Transverse colon (tissue), 3 donors: Measurements from ENCODE around the gene CYTH3.

Source experiments
- POLR2A ChIP-seq: fragments of 450-650 bp; IDR thresholded peaks from one replicate; pipeline ENCODE4 v1.6.1; 2016; ENCODE audit warnings: antibody characterized with exemption, mild to moderate bottlenecking, moderate library complexity
- TF ChIP-seq, protein P1 (sequence below), 5 experiments: fragments of 200-600 bp in 3 of 5; fragments of 450-650 bp in 2 of 5; sonication (generic) in 3 of 5; IDR thresholded peaks; 1 replicate in 2 of 5; 2 replicates in 3 of 5; pipeline ENCODE4 v1.5.1; 2016 to 2017; ENCODE audit warnings: antibody characterized with exemption in 5 of 5, inconsistent platforms in 3 of 5, mild to moderate bottlenecking in 2 of 5, moderate library complexity in 1 of 5

DNA sequence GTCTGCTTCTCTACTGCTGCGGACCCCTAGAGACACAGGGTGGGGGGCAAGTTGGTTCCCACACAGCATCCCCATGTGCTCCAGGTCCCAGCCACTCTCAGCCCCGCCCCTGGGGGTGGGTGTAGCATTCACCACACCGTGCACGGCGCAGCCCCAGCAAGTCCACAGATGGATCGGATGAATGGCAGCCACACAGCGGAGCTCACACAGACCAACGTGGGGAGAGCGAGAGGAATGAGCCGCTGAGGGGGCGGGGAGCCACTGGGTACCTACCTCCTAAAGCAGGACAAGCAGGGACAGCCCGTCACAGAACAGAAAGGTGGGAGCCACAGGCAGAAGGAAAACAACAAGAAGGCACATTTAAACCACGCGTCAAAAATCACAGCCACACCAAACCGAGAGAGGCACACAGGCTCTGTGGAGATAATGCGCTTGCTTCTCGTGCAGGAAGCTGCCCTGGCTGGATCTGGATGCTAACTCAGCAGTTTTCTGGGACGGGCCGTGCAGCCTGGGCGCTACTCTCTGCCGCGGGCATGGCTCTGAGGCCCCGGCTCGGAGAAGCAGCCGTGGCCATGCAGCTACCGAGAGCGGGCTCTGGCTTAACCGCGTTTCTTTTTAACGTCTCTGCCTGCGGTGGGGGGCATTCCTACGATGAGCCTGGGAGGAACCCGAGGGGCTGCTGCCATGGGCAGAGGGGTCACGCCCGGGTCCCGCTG lies 102.5 kb downstream of the CYTH3 start:
- TF ChIP-seq, protein P1, sequence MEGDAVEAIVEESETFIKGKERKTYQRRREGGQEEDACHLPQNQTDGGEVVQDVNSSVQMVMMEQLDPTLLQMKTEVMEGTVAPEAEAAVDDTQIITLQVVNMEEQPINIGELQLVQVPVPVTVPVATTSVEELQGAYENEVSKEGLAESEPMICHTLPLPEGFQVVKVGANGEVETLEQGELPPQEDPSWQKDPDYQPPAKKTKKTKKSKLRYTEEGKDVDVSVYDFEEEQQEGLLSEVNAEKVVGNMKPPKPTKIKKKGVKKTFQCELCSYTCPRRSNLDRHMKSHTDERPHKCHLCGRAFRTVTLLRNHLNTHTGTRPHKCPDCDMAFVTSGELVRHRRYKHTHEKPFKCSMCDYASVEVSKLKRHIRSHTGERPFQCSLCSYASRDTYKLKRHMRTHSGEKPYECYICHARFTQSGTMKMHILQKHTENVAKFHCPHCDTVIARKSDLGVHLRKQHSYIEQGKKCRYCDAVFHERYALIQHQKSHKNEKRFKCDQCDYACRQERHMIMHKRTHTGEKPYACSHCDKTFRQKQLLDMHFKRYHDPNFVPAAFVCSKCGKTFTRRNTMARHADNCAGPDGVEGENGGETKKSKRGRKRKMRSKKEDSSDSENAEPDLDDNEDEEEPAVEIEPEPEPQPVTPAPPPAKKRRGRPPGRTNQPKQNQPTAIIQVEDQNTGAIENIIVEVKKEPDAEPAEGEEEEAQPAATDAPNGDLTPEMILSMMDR (IDR thresholded peaks at IDR 0.05): no peak
- TF ChIP-seq POLR2A: no peak
